ENCODE data around the gene CEP128.

The CEP128 gene

GRCh38 chr14:80941241-80942185 is at the start of gene CEP128:
Gene CEP128, minus strand, starts transcription at chr14:80941738.
- DNase-seq (ENCODE audit: low read depth in 1 of 2, low spot score in 1 of 2) = peak; percentile 56 to 72

GRCh38 chr14:80988735-80989429 is 47.3 kb upstream of the CEP128 start:
- DNase-seq (ENCODE audit: low read depth in 1 of 2, low spot score in 1 of 2) = no peak

GRCh38 chr14:80988192-80988591 is 46.7 kb upstream of the CEP128 start:
- DNase-seq (ENCODE audit: low read depth in 1 of 2, low spot score in 1 of 2) = no peak

- DNase-seq (ENCODE audit: low read depth in 1 of 2, low spot score in 1 of 2) = peak in 1 of 2 donors; percentile 12
Measured at GRCh38 chr14:80987235-80988032, 45.9 kb upstream of the CEP128 start.

- DNase-seq (ENCODE audit: low read depth in 1 of 2, low spot score in 1 of 2) = no peak
Measured at GRCh38 chr14:80982711-80983110, 41.2 kb upstream of the CEP128 start.

GRCh38 chr14:80981673-80982072 is 40.1 kb upstream of the CEP128 start:
- DNase-seq (ENCODE audit: low read depth in 1 of 2, low spot score in 1 of 2) = no peak

GRCh38 chr14:80981156-80981555 is 39.6 kb upstream of the CEP128 start:
- DNase-seq (ENCODE audit: low read depth in 1 of 2, low spot score in 1 of 2) = no peak

GRCh38 chr14:80979951-80980350 is 38.4 kb upstream of the CEP128 start:
- no peak for DNase-seq (ENCODE audit: low read depth in 1 of 2, low spot score in 1 of 2)

GRCh38 chr14:80978403-80978802 is 36.9 kb upstream of the CEP128 start:
- no peak for DNase-seq (ENCODE audit: low read depth in 1 of 2, low spot score in 1 of 2)

GRCh38 chr14:80977221-80977620 is 35.7 kb upstream of the CEP128 start:
- DNase-seq (ENCODE audit: low read depth in 1 of 2, low spot score in 1 of 2) = no peak

- no peak for DNase-seq (ENCODE audit: low read depth in 1 of 2, low spot score in 1 of 2)
Measured at GRCh38 chr14:80974679-80975078, 33.1 kb upstream of the CEP128 start.

- DNase-seq (ENCODE audit: low read depth in 1 of 2, low spot score in 1 of 2) = no peak
Measured at GRCh38 chr14:80973931-80974641, 32.5 kb upstream of the CEP128 start.

GRCh38 chr14:80965037-80965436 is 23.5 kb upstream of the CEP128 start:
- no peak for DNase-seq (ENCODE audit: low read depth in 1 of 2, low spot score in 1 of 2)

- no peak for DNase-seq (ENCODE audit: low read depth in 1 of 2, low spot score in 1 of 2)
Measured at GRCh38 chr14:80959496-80959895, 18.0 kb upstream of the CEP128 start.

- DNase-seq (ENCODE audit: low read depth in 1 of 2, low spot score in 1 of 2) = no peak
Measured at GRCh38 chr14:80958939-80959338, 17.4 kb upstream of the CEP128 start.

- no peak for DNase-seq (ENCODE audit: low read depth in 1 of 2, low spot score in 1 of 2)
Measured at GRCh38 chr14:80958226-80958625, 16.7 kb upstream of the CEP128 start.

- DNase-seq (ENCODE audit: low read depth in 1 of 2, low spot score in 1 of 2) = no peak
Measured at GRCh38 chr14:80957613-80958012, 16.1 kb upstream of the CEP128 start.

- no peak for DNase-seq (ENCODE audit: low read depth in 1 of 2, low spot score in 1 of 2)
Measured at GRCh38 chr14:80956922-80957321, 15.4 kb upstream of the CEP128 start.

GRCh38 chr14:80956102-80956501 is 14.6 kb upstream of the CEP128 start:
- no peak for DNase-seq (ENCODE audit: low read depth in 1 of 2, low spot score in 1 of 2)

GRCh38 chr14:80955416-80955941 is 13.9 kb upstream of the CEP128 start, which contains the start of gene TSHR:
Gene TSHR, plus strand, starts transcription at chr14:80955621. Its CDS starts 60 bp downstream, at chr14:80955681.
- DNase-seq (ENCODE audit: low read depth in 1 of 2, low spot score in 1 of 2) = no peak
